ENCODE results near the gene HSFX4.
"Not testable (repeated sequence)": the region's sequence is repeated elsewhere in the genome, so short reads cannot be mapped to it uniquely, and the experiment has no call there.

DNA sequence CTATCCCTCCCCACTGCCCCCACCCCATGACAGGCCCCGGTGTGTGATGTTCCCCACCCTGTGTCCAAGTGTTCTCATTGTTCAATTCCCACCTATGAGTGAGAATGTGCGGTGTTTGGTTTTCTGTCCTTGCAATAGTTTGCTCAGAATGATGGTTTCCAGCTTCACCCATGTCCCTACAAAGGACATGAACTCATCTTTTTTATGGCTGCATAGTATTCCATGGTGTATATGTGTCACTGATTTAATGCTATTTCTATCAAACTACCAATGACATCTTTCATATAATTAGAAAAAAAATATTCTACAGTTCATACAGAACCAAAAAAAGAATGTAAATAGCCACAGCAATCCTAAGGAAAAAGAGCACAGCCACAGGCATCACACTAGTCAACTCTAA is 38.5 kb upstream of the HSFX4 start:
- not testable (repeated sequence) for TF ChIP-seq POLR2A, CTCF (IDR thresholded peaks at IDR 0.05)
